Uterus (tissue), 2 donors: ENCODE results near the gene ZC3H12A.

Experiments used
- POLR2A ChIP-seq, 2 donors: fragments of 450-650 bp; IDR thresholded peaks; one replicate each; pipeline ENCODE4 v1.6.1; 2016; ENCODE audit warnings: antibody characterized with exemption in 2 of 2, mild to moderate bottlenecking in 1 of 2, moderate library complexity in 1 of 2
- TF ChIP-seq, protein P1 (sequence below), 4 experiments: fragments of 200-600 bp in 2 of 4; fragments of 450-650 bp in 2 of 4; sonication (generic) in 2 of 4; IDR thresholded peaks; one replicate each; pipeline ENCODE4 v1.5.1; 2016 to 2019; ENCODE audit warnings: antibody characterized with exemption in 4 of 4, mild to moderate bottlenecking in 2 of 4, moderate library complexity in 1 of 4

GRCh38 chr1:37476460-37477197 lies 2.2 kb downstream of the ZC3H12A start:
- TF ChIP-seq, protein P1, sequence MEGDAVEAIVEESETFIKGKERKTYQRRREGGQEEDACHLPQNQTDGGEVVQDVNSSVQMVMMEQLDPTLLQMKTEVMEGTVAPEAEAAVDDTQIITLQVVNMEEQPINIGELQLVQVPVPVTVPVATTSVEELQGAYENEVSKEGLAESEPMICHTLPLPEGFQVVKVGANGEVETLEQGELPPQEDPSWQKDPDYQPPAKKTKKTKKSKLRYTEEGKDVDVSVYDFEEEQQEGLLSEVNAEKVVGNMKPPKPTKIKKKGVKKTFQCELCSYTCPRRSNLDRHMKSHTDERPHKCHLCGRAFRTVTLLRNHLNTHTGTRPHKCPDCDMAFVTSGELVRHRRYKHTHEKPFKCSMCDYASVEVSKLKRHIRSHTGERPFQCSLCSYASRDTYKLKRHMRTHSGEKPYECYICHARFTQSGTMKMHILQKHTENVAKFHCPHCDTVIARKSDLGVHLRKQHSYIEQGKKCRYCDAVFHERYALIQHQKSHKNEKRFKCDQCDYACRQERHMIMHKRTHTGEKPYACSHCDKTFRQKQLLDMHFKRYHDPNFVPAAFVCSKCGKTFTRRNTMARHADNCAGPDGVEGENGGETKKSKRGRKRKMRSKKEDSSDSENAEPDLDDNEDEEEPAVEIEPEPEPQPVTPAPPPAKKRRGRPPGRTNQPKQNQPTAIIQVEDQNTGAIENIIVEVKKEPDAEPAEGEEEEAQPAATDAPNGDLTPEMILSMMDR (IDR thresholded peaks at IDR 0.05): no peak
- no peak for TF ChIP-seq POLR2A (IDR thresholded peaks at IDR 0.05)
